ENCODE measurements around the gene STK33. TPM values are rescaled to one million over a fixed set of nuclear protein-coding genes. Genes with fewer than 3 reads are reported as not detected.
"Not testable (repeated sequence)": the region's sequence is repeated elsewhere in the genome, so short reads cannot be mapped to it uniquely, and the experiment has no call there.

STK33 gene
- total and polyA plus RNA-seq, 2 donors: 10.5 to 13.3 TPM

GRCh38 chr11:8487261-8487660, 106.8 kb downstream of the STK33 start:
- Histone ChIP-seq H3K36me3 (ENCODE audit: control insufficient read depth in 2 of 2, insufficient read depth in 2 of 2, low read length in 1 of 2) (no peaks in the 10 kb centered on the region), H3K9me3 (ENCODE audit: control insufficient read depth in 2 of 2, insufficient read depth in 1 of 2, low read length in 1 of 2) (peaks cover 0 to 6% of the 10 kb centered on the region in 2 donors), H3K4me1 (ENCODE audit: control insufficient read depth in 2 of 2, insufficient read depth in 2 of 2, low read length in 2 of 2) (no peaks in the 10 kb centered on the region), H3K27ac (ENCODE audit: low read depth in 1 of 2, low read length in 1 of 2) (no peak overlapping the region), H3K4me3 (ENCODE audit: low read length in 2 of 2) (no peak overlapping the region), H3K27me3 (ENCODE audit: control insufficient read depth in 2 of 2, insufficient read depth in 1 of 2, low read length in 1 of 2) (no peaks in the 10 kb centered on the region)
- 96% methylated on average over 2 of the region's 2 CpGs for whole genome bisulfite sequencing
- DNase-seq (ENCODE audit: low read depth in 6 of 9, low spot score in 9 of 9): no peak

- DNase-seq (ENCODE audit: low read depth in 6 of 9, low spot score in 9 of 9): no peak
- H3K4me3 ChIP-seq (ENCODE audit: low read length in 2 of 2): no peak overlapping the region
- H3K4me1 ChIP-seq (ENCODE audit: control insufficient read depth in 2 of 2, insufficient read depth in 2 of 2, low read length in 2 of 2): no peaks in the 10 kb centered on the region
- H3K27me3 ChIP-seq (ENCODE audit: control insufficient read depth in 2 of 2, insufficient read depth in 1 of 2, low read length in 1 of 2): no peaks in the 10 kb centered on the region
- H3K9me3 ChIP-seq (ENCODE audit: control insufficient read depth in 2 of 2, insufficient read depth in 1 of 2, low read length in 1 of 2): no peaks in the 10 kb centered on the region
- 97% methylated on average over 3 of the region's 3 CpGs for WGBS
- no peak overlapping the region for H3K27ac ChIP-seq (ENCODE audit: low read depth in 1 of 2, low read length in 1 of 2)
- no peaks in the 10 kb centered on the region for H3K36me3 ChIP-seq (ENCODE audit: control insufficient read depth in 2 of 2, insufficient read depth in 2 of 2, low read length in 1 of 2)
Measured at GRCh38 chr11:8484251-8484650, 109.8 kb downstream of the STK33 start.

GRCh38 chr11:8480858-8481257, 113.2 kb downstream of the STK33 start:
- Histone ChIP-seq H3K36me3 (ENCODE audit: control insufficient read depth in 2 of 2, insufficient read depth in 2 of 2, low read length in 1 of 2) (no peaks in the 10 kb centered on the region), H3K27ac (ENCODE audit: low read depth in 1 of 2, low read length in 1 of 2) (no peak overlapping the region), H3K27me3 (ENCODE audit: control insufficient read depth in 2 of 2, insufficient read depth in 1 of 2, low read length in 1 of 2) (no peaks in the 10 kb centered on the region), H3K4me1 (ENCODE audit: control insufficient read depth in 2 of 2, insufficient read depth in 2 of 2, low read length in 2 of 2) (no peaks in the 10 kb centered on the region), H3K4me3 (ENCODE audit: low read length in 2 of 2) (no peak overlapping the region), H3K9me3 (ENCODE audit: control insufficient read depth in 2 of 2, insufficient read depth in 1 of 2, low read length in 1 of 2) (no peaks in the 10 kb centered on the region)
- DNase-seq (ENCODE audit: low read depth in 6 of 9, low spot score in 9 of 9): no peak
- WGBS: 96% methylated on average over 3 of the region's 3 CpGs

GRCh38 chr11:8477680-8478079, 116.3 kb downstream of the STK33 start:
- Histone ChIP-seq H3K9me3 (ENCODE audit: control insufficient read depth in 2 of 2, insufficient read depth in 1 of 2, low read length in 1 of 2) (no peaks in the 10 kb centered on the region), H3K27me3 (ENCODE audit: control insufficient read depth in 2 of 2, insufficient read depth in 1 of 2, low read length in 1 of 2) (no peaks in the 10 kb centered on the region), H3K4me3 (ENCODE audit: low read length in 2 of 2) (no peak overlapping the region), H3K27ac (ENCODE audit: low read depth in 1 of 2, low read length in 1 of 2) (no peak overlapping the region), H3K36me3 (ENCODE audit: control insufficient read depth in 2 of 2, insufficient read depth in 2 of 2, low read length in 1 of 2) (no peaks in the 10 kb centered on the region), H3K4me1 (ENCODE audit: control insufficient read depth in 2 of 2, insufficient read depth in 2 of 2, low read length in 2 of 2) (no peaks in the 10 kb centered on the region)
- whole genome bisulfite sequencing: 93% methylated on average over 1 of the region's 1 CpG
- no peak for DNase-seq (ENCODE audit: low read depth in 6 of 9, low spot score in 9 of 9)

- H3K4me3 ChIP-seq (ENCODE audit: low read length in 2 of 2): no peak overlapping the region
- WGBS: 96% methylated on average over 2 of the region's 2 CpGs
- no peaks in the 10 kb centered on the region for H3K4me1 ChIP-seq (ENCODE audit: control insufficient read depth in 2 of 2, insufficient read depth in 2 of 2, low read length in 2 of 2)
Measured at GRCh38 chr11:8477151-8477550, 116.9 kb downstream of the STK33 start.

GRCh38 chr11:8467806-8468205, 126.2 kb downstream of the STK33 start:
- not testable (repeated sequence) for H3K9me3 ChIP-seq (ENCODE audit: control insufficient read depth in 2 of 2, insufficient read depth in 1 of 2, low read length in 1 of 2); H3K36me3 ChIP-seq (ENCODE audit: control insufficient read depth in 2 of 2, insufficient read depth in 2 of 2, low read length in 1 of 2); H3K27ac ChIP-seq (ENCODE audit: low read depth in 1 of 2, low read length in 1 of 2); H3K4me1 ChIP-seq (ENCODE audit: control insufficient read depth in 2 of 2, insufficient read depth in 2 of 2, low read length in 2 of 2); H3K27me3 ChIP-seq (ENCODE audit: control insufficient read depth in 2 of 2, insufficient read depth in 1 of 2, low read length in 1 of 2); H3K4me3 ChIP-seq (ENCODE audit: low read length in 2 of 2); DNase-seq (ENCODE audit: low read depth in 6 of 9, low spot score in 9 of 9)
- whole genome bisulfite sequencing: 97% methylated on average over 5 of the region's 5 CpGs

More at GRCh38 chr11:8477151-8477550, 116.9 kb downstream of the STK33 start:
- no peak for DNase-seq (ENCODE audit: low read depth in 6 of 9, low spot score in 9 of 9)
- H3K36me3 ChIP-seq (ENCODE audit: control insufficient read depth in 2 of 2, insufficient read depth in 2 of 2, low read length in 1 of 2): no peaks in the 10 kb centered on the region
- H3K27me3 ChIP-seq (ENCODE audit: control insufficient read depth in 2 of 2, insufficient read depth in 1 of 2, low read length in 1 of 2): no peaks in the 10 kb centered on the region
- no peak overlapping the region for H3K27ac ChIP-seq (ENCODE audit: low read depth in 1 of 2, low read length in 1 of 2)
- no peaks in the 10 kb centered on the region for H3K9me3 ChIP-seq (ENCODE audit: control insufficient read depth in 2 of 2, insufficient read depth in 1 of 2, low read length in 1 of 2)

GRCh38 chr11:8467356-8467755, 126.7 kb downstream of the STK33 start:
- not testable (repeated sequence) for H3K27me3 ChIP-seq (ENCODE audit: control insufficient read depth in 2 of 2, insufficient read depth in 1 of 2, low read length in 1 of 2); H3K4me1 ChIP-seq (ENCODE audit: control insufficient read depth in 2 of 2, insufficient read depth in 2 of 2, low read length in 2 of 2); DNase-seq (ENCODE audit: low read depth in 6 of 9, low spot score in 9 of 9); H3K36me3 ChIP-seq (ENCODE audit: control insufficient read depth in 2 of 2, insufficient read depth in 2 of 2, low read length in 1 of 2); H3K4me3 ChIP-seq (ENCODE audit: low read length in 2 of 2); H3K27ac ChIP-seq (ENCODE audit: low read depth in 1 of 2, low read length in 1 of 2); H3K9me3 ChIP-seq (ENCODE audit: control insufficient read depth in 2 of 2, insufficient read depth in 1 of 2, low read length in 1 of 2)
- 74% methylated on average over 4 of the region's 4 CpGs for WGBS

GRCh38 chr11:8466884-8467283, 127.1 kb downstream of the STK33 start:
- H3K4me3 ChIP-seq (ENCODE audit: low read length in 2 of 2); H3K27me3 ChIP-seq (ENCODE audit: control insufficient read depth in 2 of 2, insufficient read depth in 1 of 2, low read length in 1 of 2); H3K27ac ChIP-seq (ENCODE audit: low read depth in 1 of 2, low read length in 1 of 2); H3K9me3 ChIP-seq (ENCODE audit: control insufficient read depth in 2 of 2, insufficient read depth in 1 of 2, low read length in 1 of 2); H3K4me1 ChIP-seq (ENCODE audit: control insufficient read depth in 2 of 2, insufficient read depth in 2 of 2, low read length in 2 of 2); H3K36me3 ChIP-seq (ENCODE audit: control insufficient read depth in 2 of 2, insufficient read depth in 2 of 2, low read length in 1 of 2); DNase-seq (ENCODE audit: low read depth in 6 of 9, low spot score in 9 of 9): not testable (repeated sequence)
- 98% methylated on average over 3 of the region's 3 CpGs for WGBS

- no peaks in the 10 kb centered on the region for H3K9me3 ChIP-seq (ENCODE audit: control insufficient read depth in 2 of 2, insufficient read depth in 1 of 2, low read length in 1 of 2)
- no peaks in the 10 kb centered on the region for H3K27me3 ChIP-seq (ENCODE audit: control insufficient read depth in 2 of 2, insufficient read depth in 1 of 2, low read length in 1 of 2)
- no peaks in the 10 kb centered on the region for H3K36me3 ChIP-seq (ENCODE audit: control insufficient read depth in 2 of 2, insufficient read depth in 2 of 2, low read length in 1 of 2)
- no peak overlapping the region for H3K4me3 ChIP-seq (ENCODE audit: low read length in 2 of 2)
- DNase-seq (ENCODE audit: low read depth in 6 of 9, low spot score in 9 of 9): no peak
- H3K4me1 ChIP-seq (ENCODE audit: control insufficient read depth in 2 of 2, insufficient read depth in 2 of 2, low read length in 2 of 2): no peaks in the 10 kb centered on the region
- WGBS: 98% methylated on average over 4 of the region's 4 CpGs
- no peak overlapping the region for H3K27ac ChIP-seq (ENCODE audit: low read depth in 1 of 2, low read length in 1 of 2)
Measured at GRCh38 chr11:8459711-8460399, 134.2 kb downstream of the STK33 start.
